ENCODE results near the gene TTLL3. TPM values are rescaled to one million over a fixed set of nuclear protein-coding genes. Genes with fewer than 3 reads are reported as not detected.

TTLL3 gene, protein sequence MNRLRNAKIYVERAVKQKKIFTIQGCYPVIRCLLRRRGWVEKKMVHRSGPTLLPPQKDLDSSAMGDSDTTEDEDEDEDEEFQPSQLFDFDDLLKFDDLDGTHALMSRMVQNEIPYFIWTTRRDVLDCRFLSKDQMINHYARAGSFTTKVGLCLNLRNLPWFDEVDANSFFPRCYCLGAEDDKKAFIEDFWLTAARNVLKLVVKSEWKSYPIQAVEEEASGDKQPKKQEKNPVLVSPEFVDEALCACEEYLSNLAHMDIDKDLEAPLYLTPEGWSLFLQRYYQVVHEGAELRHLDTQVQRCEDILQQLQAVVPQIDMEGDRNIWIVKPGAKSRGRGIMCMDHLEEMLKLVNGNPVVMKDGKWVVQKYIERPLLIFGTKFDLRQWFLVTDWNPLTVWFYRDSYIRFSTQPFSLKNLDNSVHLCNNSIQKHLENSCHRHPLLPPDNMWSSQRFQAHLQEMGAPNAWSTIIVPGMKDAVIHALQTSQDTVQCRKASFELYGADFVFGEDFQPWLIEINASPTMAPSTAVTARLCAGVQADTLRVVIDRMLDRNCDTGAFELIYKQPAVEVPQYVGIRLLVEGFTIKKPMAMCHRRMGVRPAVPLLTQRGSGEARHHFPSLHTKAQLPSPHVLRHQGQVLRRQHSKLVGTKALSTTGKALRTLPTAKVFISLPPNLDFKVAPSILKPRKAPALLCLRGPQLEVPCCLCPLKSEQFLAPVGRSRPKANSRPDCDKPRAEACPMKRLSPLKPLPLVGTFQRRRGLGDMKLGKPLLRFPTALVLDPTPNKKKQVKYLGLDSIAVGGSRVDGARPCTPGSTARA
- 100 to 1,000 TPM in 1 of 4 donors, 10 to 100 TPM in 3; 36.5 to 125 (median 70.0) TPM for total RNA-seq

DNA sequence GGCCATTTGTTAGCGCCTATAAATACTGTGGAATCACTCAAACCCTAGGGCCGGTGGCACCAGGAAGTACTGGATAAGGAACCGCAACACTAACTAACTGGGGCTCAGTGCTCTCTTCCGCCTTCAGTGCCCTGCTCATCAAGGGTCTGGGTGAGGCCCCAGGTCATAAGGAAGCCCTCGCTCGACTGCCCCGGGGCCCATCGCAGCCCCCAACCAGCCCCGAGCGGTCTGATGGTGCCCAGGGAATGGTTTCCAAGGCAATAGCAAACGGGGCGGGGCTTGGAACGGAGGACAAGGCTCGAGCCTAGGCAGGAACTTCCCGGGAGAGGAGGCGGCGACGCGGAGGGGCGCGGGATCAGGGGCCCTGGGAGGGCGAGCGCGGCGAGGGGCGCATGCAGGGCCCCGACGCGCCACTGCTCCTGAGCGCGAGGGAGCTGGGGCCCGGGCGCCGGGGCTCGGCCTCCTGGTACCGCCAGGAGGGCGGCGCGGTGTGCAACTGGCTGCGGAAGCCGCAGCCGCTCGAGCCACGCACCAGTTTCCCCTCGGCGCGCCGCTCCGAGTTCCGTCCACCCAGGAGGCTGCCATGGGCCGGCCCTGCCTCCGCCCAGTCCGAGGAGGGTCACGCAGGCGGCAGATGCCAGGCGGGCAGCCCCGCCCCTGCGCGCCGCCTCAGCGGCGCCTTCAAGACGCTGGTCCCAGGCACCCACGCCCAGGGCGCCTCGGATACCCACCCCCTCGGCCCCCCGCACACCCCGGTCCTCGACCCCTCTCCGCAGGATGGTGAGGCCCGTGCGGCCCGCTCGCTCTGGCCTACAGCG, at the start of gene TTLL3:
TTLL3 (plus strand) TSS at position 648 of the 818 bp plus-strand sequence. CDS start 400 bp downstream, outside the sequence.
- TF ChIP-seq, protein P1, sequence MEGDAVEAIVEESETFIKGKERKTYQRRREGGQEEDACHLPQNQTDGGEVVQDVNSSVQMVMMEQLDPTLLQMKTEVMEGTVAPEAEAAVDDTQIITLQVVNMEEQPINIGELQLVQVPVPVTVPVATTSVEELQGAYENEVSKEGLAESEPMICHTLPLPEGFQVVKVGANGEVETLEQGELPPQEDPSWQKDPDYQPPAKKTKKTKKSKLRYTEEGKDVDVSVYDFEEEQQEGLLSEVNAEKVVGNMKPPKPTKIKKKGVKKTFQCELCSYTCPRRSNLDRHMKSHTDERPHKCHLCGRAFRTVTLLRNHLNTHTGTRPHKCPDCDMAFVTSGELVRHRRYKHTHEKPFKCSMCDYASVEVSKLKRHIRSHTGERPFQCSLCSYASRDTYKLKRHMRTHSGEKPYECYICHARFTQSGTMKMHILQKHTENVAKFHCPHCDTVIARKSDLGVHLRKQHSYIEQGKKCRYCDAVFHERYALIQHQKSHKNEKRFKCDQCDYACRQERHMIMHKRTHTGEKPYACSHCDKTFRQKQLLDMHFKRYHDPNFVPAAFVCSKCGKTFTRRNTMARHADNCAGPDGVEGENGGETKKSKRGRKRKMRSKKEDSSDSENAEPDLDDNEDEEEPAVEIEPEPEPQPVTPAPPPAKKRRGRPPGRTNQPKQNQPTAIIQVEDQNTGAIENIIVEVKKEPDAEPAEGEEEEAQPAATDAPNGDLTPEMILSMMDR (IDR thresholded peaks at IDR 0.05; ENCODE audit: low read depth), result no peak

DNA sequence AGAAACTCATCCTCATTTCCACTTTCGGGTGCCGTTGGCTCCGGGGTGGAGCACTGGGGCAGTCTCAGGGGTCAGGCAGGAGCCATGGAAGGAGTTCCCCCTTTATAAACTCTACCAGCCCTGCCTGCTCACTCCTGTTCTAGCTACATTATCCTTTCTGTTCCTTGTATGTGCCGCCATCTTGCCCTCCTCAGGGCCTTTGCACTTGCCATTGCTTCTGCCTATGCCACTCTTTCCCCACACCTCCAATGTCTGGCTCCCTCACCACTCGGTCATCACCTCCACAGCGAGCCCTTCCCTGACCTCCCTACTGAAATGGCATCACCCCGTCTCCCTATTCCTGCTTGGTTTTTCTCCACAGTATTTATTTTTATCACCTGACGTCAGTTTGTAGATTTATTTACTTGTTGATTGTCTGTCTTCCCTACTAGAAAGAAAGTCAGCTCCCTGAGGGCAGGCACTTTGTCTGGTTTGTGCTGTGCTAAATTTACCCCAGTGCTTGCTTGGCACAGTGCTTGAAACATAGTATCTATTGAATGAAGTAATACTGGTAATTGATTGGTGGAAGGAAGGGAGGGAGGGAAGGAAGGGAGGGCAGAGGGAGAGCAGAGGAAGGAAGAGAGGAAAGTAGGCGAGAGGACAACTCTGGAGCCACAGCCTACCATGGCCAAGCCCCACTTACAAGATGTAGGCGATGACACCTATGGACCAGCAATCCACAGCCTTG, 49.1 kb upstream of the TTLL3 start:
- TF ChIP-seq, protein P1 (IDR thresholded peaks at IDR 0.05; ENCODE audit: low read depth), result no peak

DNA sequence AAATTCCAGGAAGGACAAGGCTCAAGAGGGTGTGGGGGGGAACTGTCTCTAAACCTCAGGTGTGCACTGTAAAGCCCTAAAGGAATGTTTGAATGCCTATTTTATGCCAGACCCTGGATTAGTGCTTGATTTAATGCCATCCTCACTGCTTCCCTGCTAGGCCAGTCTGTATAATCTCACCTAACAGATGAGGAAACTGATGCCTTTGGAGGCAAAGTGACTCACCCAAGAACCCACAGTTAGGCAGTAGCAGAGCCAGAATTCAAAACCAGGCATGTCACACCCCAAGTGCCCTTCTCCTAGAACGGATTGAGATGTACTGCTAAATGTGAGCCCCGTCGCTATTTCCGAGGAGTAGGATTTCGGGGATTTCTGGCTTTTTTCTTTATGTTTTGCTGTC, 48.1 kb upstream of the TTLL3 start:
- TF ChIP-seq, protein P1 (IDR thresholded peaks at IDR 0.05; ENCODE audit: low read depth), result no peak

DNA sequence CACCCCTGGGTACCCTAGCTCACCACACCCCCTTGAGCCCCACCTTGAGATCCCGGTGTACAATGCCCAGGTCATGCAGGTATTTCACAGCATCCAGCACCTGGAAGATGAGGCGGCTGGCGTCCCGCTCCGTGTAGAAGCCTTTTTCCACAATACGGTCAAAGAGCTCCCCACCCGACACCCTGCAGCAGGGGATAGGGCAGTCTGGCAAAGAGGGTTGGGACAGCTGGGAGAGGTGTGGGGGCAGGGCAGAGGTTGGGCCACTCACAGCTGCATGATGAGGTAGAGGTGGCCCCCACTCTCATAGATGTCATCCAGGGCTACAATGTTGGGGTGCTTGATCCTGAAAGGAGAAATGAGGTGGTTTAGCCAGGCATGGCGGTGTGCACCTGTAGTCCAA, 47.2 kb upstream of the TTLL3 start:
- TF ChIP-seq, protein P1 (IDR thresholded peaks at IDR 0.05; ENCODE audit: low read depth), result no peak

DNA sequence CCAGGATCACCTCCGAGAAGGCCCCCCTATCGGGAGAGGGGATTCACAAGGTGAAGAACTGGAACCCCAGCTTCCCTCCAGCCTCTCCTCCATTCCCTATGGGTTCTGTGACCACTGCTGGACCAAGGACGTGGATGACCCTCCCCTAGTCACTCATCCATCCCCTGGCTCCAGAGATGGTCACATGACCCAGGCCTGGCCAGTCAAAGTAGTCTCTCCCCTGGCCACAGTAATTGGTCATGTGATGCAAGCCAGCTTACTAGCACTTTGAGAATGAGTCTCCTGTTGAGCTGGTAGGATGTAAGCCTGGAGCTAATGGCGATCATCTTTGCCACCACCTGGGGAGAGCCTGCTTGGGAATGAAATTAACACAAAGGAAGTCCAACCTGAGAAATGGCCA, 44.2 kb upstream of the TTLL3 start:
- TF ChIP-seq, protein P1 (IDR thresholded peaks at IDR 0.05; ENCODE audit: low read depth), result no peak

DNA sequence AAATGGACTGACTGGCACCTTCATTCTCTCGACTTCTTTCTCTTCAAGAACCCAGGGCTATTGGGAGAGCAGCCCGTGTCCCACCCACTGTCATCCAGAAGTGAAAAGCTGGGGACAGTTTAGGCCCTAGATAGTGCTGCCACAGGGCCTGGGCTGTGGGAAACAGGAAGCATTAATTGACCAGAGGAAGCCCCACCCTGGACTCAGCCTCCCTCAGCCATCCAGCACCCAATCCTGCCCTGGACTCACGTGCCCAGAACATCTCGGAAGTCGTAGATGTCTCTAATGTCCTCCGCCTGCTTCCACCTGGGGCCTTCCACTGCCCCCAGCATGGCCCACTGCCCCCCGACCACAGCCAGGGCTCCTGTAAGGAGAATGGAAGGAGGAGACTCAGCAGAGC, 42.6 kb upstream of the TTLL3 start:
- TF ChIP-seq, protein P1 (IDR thresholded peaks at IDR 0.05; ENCODE audit: low read depth), result no peak

Measured in subcutaneous adipose tissue (tissue), 4 donors.